ENCODE measurements around the gene NCKIPSD.
"Not testable (repeated sequence)": the region's sequence is repeated elsewhere in the genome, so short reads cannot be mapped to it uniquely, and the experiment has no call there.

NCKIPSD gene

DNA sequence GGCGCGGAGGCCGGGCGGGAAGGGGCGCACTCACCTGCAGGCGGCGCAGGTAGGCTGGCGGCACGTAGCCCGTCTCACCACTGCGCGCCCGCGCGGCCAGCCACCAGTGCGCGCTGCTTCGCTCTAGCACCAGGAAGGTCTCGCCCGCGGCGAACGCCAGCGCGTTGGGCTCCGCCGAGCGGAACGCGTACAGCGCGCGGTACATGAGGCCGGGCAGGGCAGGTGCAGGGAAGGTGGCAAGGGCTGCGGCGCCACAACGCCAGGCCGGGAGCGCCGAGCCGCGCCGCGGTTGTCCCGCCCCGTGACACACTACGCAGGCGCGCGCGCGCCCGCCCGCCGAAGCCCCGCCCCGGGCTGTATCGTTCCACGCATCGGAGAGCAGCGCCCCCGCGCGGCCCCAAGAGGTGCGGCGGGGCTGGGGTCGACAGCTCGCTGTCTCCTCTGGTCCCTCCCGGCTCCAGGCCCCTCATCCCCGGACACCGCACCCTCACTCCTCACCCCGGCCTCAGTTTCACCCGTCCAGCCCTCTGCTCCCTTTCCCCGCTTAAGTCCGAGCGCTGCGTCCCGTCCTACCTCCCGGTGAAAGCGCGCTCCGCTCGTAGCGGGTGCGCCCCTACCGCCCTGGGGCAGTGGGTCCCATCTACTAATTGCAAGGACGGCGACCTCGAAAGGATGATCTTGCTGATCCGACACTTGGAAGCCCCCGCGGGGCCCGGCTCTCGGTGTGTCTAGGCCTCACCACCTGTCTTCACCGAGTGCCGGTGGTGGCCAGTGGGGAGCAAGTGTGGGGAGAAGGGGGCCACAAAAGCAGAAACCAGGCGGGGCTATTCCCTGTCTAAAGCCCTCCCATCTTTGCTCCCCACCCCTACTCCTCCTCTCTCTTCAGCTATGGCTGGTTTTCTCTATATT is at the start of gene NCKIPSD:
Gene NCKIPSD, minus strand, starts transcription at position 313 of the 909 bp plus-strand sequence. Its CDS starts 108 bp downstream, at position 205.
- peak; percentile 94 for DNase-seq

GRCh38 chr3:48735075-48735767 is 49.5 kb upstream of the NCKIPSD start:
- peak; percentile 24 for DNase-seq

DNA sequence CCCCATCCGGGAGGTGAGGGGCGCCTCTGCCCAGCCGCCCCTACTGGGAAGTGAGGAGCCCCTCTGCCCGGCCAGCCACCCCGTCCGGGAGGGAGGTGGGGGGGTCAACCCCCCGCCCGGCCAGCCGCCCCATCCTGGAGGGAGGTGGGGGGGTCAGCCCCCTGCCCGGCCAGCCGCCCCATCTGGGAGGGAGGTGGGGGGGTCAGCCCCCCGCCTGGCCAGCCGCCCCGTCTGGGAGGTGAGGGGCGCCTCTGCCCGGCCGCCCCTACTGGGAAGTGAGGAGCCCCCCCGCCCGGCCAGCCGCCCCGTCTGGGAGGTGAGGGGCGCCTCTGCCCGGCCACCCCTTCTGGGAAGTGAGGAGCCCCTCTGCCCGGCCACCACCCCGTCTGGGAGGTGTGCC is 48.8 kb upstream of the NCKIPSD start:
- not testable (repeated sequence) for DNase-seq

DNA sequence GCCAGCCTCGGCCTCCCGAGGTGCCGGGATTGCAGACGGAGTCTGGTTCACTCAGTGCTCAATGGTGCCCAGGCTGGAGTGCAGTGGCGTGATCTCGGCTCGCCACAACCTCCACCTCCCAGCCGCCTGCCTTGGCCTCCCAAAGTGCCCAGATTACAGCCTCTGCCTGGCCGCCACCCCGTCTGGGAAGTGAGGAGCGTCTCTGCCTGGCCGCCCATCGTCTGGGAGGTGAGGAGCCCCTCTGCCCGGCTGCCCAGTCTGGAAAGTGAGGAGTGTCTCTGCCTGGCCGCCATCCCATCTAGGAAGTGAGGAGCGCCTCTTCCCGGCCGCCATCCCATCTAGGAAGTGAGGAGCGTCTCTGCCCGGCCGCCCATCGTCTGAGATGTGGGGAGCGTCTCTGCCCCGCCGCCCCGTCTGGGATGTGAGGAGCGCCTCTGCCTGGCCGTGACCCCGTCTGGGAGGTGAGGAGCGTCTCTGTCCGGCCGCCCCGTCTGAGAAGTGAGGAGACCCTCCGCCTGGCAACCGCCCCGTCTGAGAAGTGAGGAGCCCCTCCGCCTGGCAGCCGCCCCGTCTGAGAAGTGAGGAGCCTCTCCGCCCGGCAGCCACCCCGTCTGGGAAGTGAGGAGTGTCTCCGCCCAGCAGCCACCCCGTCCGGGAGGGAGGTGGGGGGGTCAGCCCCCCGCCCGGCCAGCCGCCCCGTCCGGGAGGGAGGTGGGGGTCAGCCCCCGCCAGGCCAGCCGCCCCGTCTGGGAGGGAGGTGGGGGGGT is 48.2 kb upstream of the NCKIPSD start:
- not testable (repeated sequence) for DNase-seq

- no peak for DNase-seq
Measured at GRCh38 chr3:48727511-48727910, 41.8 kb upstream of the NCKIPSD start.

DNA sequence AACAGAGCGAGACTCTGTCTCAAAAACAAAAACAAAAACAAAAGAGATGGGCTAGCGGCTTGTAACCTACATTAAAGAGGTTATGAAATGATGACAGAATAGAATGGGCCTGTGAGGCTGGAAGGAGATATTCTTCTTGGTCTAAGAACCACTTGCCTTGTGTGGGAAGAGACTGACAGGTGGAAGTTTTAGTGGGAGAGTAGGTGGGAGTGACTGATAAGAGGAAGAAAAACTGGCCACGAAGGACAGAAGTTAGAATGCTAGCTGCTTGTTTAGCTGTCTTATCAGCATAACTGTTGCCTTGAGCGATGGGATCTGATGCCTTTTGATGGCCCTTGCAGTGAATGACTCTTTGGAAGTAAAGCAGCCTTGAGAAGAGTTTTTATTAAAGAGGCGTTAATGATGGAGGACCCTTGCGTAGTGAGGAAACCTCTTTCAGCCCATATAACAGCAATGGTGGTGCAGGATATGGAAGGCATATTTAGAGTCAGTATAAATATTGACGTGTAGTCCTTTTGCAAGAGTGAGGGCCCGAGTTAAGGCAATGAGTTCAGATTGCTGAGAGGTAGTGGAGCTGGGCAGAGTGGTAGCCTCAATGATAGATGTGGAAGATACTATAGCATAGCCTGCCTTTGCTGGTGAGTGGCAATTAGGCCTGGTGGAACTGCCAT is 39.6 kb upstream of the NCKIPSD start:
- DNase-seq = not testable (repeated sequence)

- no peak for DNase-seq
Measured at GRCh38 chr3:48723725-48724124, 38.0 kb upstream of the NCKIPSD start.

DNA sequence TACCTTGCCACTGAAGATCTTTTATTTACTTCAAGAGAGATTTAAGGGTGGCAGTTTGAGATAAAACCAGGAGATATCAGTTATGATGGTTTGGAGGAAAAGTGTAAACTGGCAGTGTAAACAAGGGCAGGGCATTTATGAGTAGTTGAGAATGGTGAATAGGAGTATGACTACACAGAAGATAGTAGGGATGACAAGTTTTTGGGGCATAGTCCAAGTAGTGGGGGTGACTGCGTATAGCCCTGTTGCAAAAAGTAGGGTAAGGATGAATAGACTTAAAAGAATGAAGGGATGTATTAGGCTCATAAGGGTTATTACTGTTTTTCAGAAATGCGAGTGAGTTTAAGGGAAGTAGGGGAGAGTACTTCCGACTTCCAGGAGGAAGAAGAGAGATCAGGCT is 37.6 kb upstream of the NCKIPSD start:
- DNase-seq = not testable (repeated sequence)

DNA sequence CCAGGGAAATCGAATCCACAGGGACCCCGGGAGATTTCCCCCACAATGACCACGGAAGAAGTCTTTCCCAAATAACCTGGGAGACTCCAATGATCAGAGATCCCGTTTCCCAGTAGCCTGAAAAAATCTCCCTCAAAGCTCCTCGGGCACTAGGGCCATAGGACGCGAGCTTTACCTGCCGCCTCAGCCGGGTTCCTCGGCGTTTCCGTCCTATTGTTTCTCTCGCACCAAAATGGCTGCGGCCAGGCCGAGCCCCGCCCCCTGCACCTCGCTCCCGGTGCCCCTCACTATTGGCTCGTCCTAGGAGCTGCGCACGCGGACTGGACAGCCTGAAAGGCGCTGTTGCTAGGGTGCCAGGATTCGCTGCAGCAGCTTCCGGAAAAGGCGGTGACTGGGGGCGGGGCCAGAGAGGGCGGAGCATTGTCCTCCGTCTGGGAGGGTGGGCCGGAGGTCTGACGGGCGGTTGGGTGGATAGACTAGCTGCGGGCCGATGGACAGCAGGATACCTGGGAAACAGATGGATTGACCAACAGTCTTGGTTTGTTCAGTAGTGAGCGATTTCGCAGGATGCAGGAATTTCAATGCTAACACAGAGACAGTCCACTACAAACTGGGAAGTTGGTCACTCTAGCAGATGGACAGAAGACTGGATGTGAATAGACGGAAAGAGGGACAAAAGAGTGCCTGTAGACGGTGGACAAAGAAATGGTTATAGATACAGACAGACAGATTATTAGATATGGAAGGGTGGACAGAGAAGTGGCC is 31.4 kb upstream of the NCKIPSD start, which contains the start of gene IP6K2:
Gene IP6K2, minus strand, starts transcription at position 240 of the 765 bp plus-strand sequence. CDS start 21,930 bp downstream, outside the sequence.
- DNase-seq = peak; percentile 99

DNA sequence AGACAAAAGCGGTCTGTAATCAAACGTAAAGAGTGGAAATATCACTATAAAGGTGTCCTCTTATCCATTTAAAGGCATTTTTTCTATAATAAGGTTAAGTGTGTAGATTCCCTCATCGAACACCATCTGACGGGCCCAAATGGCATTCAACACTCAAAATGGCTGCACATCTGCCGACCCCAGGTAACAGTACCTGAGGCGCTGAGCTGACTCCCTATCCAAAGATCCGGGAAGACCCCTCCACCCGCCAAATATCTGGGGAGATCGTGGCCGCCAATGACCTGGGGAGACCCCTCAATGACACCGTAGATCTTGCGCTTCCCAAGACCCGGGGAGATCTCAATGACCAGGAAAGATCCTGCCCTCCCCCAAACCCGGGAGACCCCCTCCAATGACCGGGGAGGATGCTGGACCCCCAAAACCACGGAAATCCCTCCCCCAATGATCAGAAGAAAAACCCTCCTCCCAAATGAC is 30.8 kb upstream of the NCKIPSD start:
- DNase-seq = peak; percentile 47

DNA sequence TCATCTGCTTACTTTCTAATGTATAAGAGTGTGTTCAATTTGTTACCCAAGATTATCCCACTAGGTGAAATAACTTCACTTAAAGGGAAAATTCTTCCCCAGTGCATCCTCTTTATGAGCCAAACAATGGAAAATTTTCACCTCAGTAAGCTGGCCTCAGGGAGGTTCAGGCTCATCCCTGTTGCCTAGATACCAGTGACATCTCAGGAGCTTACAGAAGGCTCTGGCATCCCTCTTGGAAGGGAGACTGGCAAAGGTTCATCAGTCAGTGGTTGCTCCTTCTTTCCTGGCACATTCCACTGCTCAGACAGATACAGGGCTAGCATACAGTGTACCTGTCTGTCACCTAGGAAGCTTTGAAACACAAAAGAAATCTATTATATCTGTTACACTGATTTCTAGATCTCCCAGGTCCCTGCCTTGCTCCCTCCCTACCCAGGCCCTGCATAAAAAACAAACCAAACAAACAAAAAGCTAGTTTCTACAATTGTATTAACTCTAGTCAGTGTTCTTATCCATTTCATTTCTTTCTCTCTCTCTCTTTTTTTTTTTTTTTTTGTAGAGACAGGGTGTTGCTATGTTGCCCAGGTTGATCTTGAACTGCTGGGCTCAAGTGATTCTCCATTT is 29.6 kb upstream of the NCKIPSD start:
- no peak for DNase-seq

GRCh38 chr3:48711727-48712126 is 26.0 kb upstream of the NCKIPSD start:
- no peak for DNase-seq

GRCh38 chr3:48709051-48709461 is 23.3 kb upstream of the NCKIPSD start:
- no peak for DNase-seq

DNA sequence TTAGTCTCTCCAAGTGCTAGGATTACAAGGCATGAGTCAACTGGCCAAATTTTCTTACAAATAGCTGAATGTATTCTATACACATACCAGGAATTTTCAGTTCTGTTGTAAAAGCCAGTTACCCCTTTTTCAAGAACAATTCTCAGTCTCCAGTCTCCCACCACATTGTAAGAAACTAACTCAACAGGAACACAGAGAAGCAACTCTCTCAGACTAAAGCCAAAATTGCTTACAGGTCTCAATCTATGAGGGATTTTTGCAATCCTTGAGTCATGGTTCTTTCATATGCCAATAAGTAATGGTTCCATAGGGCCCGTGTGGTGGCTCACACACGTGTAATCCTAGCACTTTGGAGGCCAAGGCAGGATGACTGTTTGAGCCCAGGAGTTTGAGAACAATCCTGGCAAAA is 22.8 kb upstream of the NCKIPSD start:
- no peak for DNase-seq

DNA sequence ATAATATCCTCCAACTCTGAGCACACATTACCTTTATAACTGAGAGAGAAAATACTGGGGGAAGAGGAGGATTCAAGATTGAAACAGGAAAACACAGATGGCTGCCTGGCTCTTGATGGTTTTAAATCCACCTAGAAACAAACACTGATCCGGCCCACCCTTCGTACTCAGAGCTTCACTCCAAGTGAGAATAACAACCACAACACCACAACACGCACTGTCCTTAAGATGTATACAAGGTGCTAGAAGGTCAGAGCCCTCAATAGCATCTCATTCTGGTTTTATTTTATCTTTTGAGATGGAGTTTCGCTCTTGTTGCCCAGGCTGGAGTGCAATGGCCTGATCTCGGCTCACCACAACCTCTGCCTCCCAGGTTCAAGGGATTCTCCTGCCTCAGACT is 21.4 kb upstream of the NCKIPSD start:
- DNase-seq = no peak

GRCh38 chr3:48702320-48702920 is 16.7 kb upstream of the NCKIPSD start:
- DNase-seq = no peak

DNA sequence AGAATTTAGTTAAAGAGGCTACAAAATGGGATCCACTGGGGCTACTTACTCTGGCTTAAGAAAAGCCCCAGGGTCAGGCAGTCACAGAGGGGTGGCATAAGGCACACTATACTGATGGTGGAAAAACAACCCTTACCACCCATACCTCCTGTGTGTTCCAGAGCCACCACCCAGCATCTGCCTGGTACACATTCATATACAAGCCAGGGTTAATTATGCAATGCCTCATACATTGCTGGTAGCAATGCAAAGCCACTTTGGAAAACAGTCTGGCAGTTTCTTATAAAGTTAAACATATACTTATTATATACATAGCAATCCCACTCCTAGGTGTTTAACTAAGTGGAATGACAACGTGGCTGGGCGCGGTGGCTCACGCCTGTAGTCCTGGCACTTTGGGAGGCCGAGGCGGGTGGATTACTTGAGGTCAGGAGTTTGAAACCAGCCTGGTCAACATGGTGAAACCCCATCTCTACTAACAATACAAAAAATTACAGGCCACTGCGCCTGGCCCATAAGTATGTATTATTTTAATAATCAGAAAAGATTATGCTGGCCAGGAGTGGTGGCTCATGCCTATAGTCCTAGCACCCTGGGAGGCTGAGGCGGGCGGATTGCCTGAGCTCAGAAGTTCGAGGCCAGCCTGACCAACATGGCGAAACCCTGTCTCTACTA is 15.2 kb upstream of the NCKIPSD start:
- no peak for DNase-seq

DNA sequence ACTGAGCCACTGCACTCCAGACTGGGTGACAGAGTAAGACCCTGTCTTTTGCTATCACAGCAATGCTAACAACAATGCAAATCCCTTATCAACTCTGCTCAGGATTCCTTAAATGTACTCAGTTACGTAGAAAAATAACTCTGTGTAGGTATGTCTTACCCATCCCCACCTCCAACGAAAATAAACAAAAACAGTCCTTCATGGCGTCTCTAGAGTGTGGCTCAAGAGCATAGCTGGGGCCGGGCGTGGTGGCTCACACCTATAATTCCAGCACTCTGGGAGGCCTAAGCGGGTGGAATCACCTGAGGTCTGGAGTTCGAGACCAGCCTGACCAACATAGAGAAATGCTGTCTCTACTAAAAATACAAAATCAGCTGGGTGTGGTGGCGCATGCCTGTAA is 13.2 kb upstream of the NCKIPSD start:
- no peak for DNase-seq

DNA sequence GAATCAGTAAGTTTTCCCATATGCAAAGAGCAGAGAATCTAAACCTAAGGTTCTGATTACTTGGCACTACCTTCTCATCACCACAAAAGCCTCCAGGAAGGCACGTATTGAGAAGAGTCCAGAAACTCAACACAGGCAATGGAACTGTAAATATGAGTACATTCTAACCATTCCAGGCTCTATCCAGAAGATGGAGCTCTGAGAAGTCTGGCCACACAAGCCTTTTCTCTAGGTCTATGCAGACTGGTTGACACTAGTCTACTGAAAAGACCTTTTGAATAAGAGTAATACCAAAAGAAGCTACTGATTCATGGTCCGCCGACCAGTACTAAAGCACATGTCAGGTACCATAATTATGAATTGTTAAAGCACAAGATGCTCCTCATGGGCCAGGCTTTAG is 12.2 kb upstream of the NCKIPSD start:
- no peak for DNase-seq

GRCh38 chr3:48696601-48697000 is 10.9 kb upstream of the NCKIPSD start:
- no peak for DNase-seq
